Endothelial cell of umbilical vein (primary cell): Measurements from ENCODE around the gene FOXP1. TPM values are rescaled to one million over a fixed set of nuclear protein-coding genes. Genes with fewer than 3 reads are reported as not detected.
"Not testable (repeated sequence)": the region's sequence is repeated elsewhere in the genome, so short reads cannot be mapped to it uniquely, and the experiment has no call there.

ENCODE experiments used
- BruUV-seq: library from RNA; stranded (reverse); fragments of 400-500 nt; replicated peaks from 2 replicates; lab custom pipeline; 2021; lab: Mats Ljungman, UMichigan
- CTCF ChIA-PET: fragments of 300-600, 350-600 bp; sonication (Branson Sonifier 250); formaldehyde crosslinking; loops from one replicate; lab custom pipeline; 2021; ENCODE audit warnings: antibody characterized with exemption, inconsistent platforms; lab: Charles Lee
- POLR2A ChIA-PET: fragments of 300-600, 350-600 bp; sonication (Branson Sonifier 250); formaldehyde crosslinking; loops from one replicate; lab custom pipeline; 2021; ENCODE audit warnings: antibody characterized with exemption, inconsistent platforms; lab: Charles Lee
- DNase-seq: peaks from one replicate; pipeline ENCODE4 v3.0.0-alpha.2; 2011; ENCODE audit warnings: low read depth, low spot score
- FAIRE-seq: peaks from 2 replicates; lab custom pipeline; 2011; peaks lifted over from hg19 to GRCh38; lab: Jason Lieb, UNC
- H2AFZ ChIP-seq: 2 replicates; pipeline ENCODE4 v1.6.0; 2012; ENCODE audit warnings: low read depth, low read length, control low read depth, inconsistent platforms
- H3K27ac ChIP-seq: 2 replicates; pipeline ENCODE4 v1.5.1; 2011; ENCODE audit warnings: low read depth, mild to moderate bottlenecking, control low read depth, low read length, moderate library complexity; ENCODE audit not compliant: insufficient read depth
- H3K27me3 ChIP-seq, 2 experiments: 2 replicates each; pipeline versions ENCODE4 v1.6.0 to v1.6.1; 2011; ENCODE audit warnings: low read length in 2 of 2, mixed read lengths in 1 of 2; ENCODE audit not compliant: control insufficient read depth in 2 of 2, insufficient read depth in 2 of 2
- H3K36me3 ChIP-seq, 2 experiments: 2 replicates in 1 of 2; 3 replicates in 1 of 2; pipeline ENCODE4 v1.5.1; 2011; ENCODE audit warnings: low read length in 2 of 2, mild to moderate bottlenecking in 1 of 2, moderate library complexity in 1 of 2; ENCODE audit not compliant: control insufficient read depth in 2 of 2, insufficient read depth in 2 of 2; ENCODE audit errors: extremely low read depth in 1 of 2
- H3K4me1 ChIP-seq: 3 replicates; pipeline ENCODE4 v1.5.1; 2011; ENCODE audit warnings: mild to moderate bottlenecking, low read length; ENCODE audit not compliant: control insufficient read depth, insufficient read depth; ENCODE audit errors: extremely low read depth
- H3K4me2 ChIP-seq: 2 replicates; pipeline ENCODE4 v1.6.1; 2011; ENCODE audit warnings: low read length, control low read depth, mixed read lengths; ENCODE audit not compliant: insufficient read depth
- H3K4me3 ChIP-seq, 3 experiments: fragments of 200-600 bp in 1 of 3; sonication (generic), shearing (Covaris generic) in 1 of 3; replicated peaks in 1 of 3; 2 replicates each; pipeline ENCODE4 v1.5.1; 2011 to 2016; ENCODE audit warnings: control low read depth in 3 of 3, low read length in 3 of 3, mild to moderate bottlenecking in 2 of 3, inconsistent platforms in 1 of 3, low read depth in 1 of 3, moderate library complexity in 1 of 3; ENCODE audit not compliant: insufficient read depth in 1 of 3
- H3K79me2 ChIP-seq: 2 replicates; pipeline ENCODE4 v1.6.0; 2012; ENCODE audit warnings: low read length, inconsistent platforms; ENCODE audit not compliant: control insufficient read depth, insufficient read depth
- H3K9ac ChIP-seq: replicated peaks from 2 replicates; pipeline ENCODE3; 2011; ENCODE audit warnings: low read length, control low read depth; ENCODE audit not compliant: insufficient read depth; ENCODE audit errors: extremely low read depth
- H3K9me1 ChIP-seq: replicated peaks from 3 replicates; pipeline ENCODE4 v1.6.0; 2011; ENCODE audit warnings: mild to moderate bottlenecking, low read length; ENCODE audit not compliant: control insufficient read depth, insufficient read depth; ENCODE audit errors: extremely low read depth
- H3K9me3 ChIP-seq: replicated peaks from 2 replicates; pipeline ENCODE4 v1.5.1; 2012; ENCODE audit warnings: low read length, inconsistent platforms; ENCODE audit not compliant: control insufficient read depth, insufficient read depth
- H4K20me1 ChIP-seq: replicated peaks from 2 replicates; pipeline ENCODE3; 2011; ENCODE audit warnings: mild to moderate bottlenecking, low read length; ENCODE audit not compliant: control insufficient read depth, insufficient read depth; ENCODE audit errors: extremely low read depth
- GATA2 ChIP-seq: IDR thresholded peaks from 2 replicates; pipeline ENCODE4 v1.7.0; 2011; ENCODE audit warnings: low read depth, mild to moderate bottlenecking, moderate library complexity, mixed read lengths, low read length; ENCODE audit not compliant: insufficient read length, insufficient read depth
- MAX ChIP-seq: IDR thresholded peaks from 2 replicates; pipeline ENCODE4 v1.6.1; 2011; ENCODE audit not compliant: insufficient read depth, insufficient read length
- MYC ChIP-seq: IDR thresholded peaks from one replicate; pipeline ENCODE4 v1.6.1; 2011; ENCODE audit warnings: mild to moderate bottlenecking, low read depth, low read length
- POLR2A ChIP-seq: IDR thresholded peaks from 2 replicates; pipeline ENCODE4 v1.6.1; 2012; ENCODE audit warnings: low read depth, mild to moderate bottlenecking, control low read depth, low read length
- POLR2AphosphoS5 ChIP-seq: IDR thresholded peaks from 2 replicates; pipeline ENCODE4 v1.6.1; 2012; ENCODE audit warnings: low read depth, mild to moderate bottlenecking, control low read depth, low read length, moderate library complexity; ENCODE audit not compliant: insufficient read depth
- dilution Hi-C: fragments of 300-500 bp; cut with MboI; formaldehyde crosslinking; loops from one replicate; pipeline ENCODE4 v1.15.0; 2019; ENCODE audit warnings: low sequenced_read_pairs; ENCODE audit not compliant: extremely low pct_ligation_motif_present
- intact Hi-C: fragments of 100-400 bp; cut with micrococcal nuclease; formaldehyde crosslinking; loops from one replicate; pipeline ENCODE4 v1.10.0; 2022
- polyA plus RNA-seq, 4 experiments: library from polyadenylated mRNA; depleted of rRNA in 3 of 4; stranded (reverse) in 3 of 4; unstranded in 1 of 4; fragments of >200 nt; gene quantifications; 2 replicates each; pipeline versions ENCODE4 v1.2.1 to v1.2.3, GENCODE V29; 2011 to 2012; ENCODE audit warnings: missing spikeins in 1 of 4
- total RNA-seq: library from RNA; stranded (reverse); gene quantifications from 2 replicates; pipeline ENCODE4 v1.2.3, GENCODE V29; 2021

The FOXP1 gene
- total and polyA plus RNA-seq, 2 donors (not counting 3 experiments of a cell fraction or from before 2014, with no cell fraction given): 41.0 to 107 TPM

GRCh38 chr3:71435836-71436235, 147.7 kb downstream of the FOXP1 start:
- dilution Hi-C loops, H3K27me3 ChIP-seq, CTCF ChIA-PET, intact Hi-C loops, H4K20me1 ChIP-seq, BruUV-seq, H3K9ac ChIP-seq, H3K9me1 ChIP-seq, H3K4me3 ChIP-seq, H3K79me2 ChIP-seq, DNase-seq, H3K4me2 ChIP-seq, H3K9me3 ChIP-seq, H2AFZ ChIP-seq, H3K36me3 ChIP-seq, FAIRE-seq, H3K27ac ChIP-seq, POLR2A ChIA-PET: not testable (repeated sequence)
- peaks cover 12% of the 10 kb centered on the region for H3K4me1 ChIP-seq

- Histone ChIP-seq H4K20me1 (no peaks in the 10 kb centered on the region), H2AFZ (no peak overlapping the region), H3K9me1 (no peaks in the 10 kb centered on the region), H3K4me2 (no peak overlapping the region), H3K4me1 (peaks cover 17% of the 10 kb centered on the region), H3K27ac (no peak overlapping the region), H3K36me3 (no peaks in the 10 kb centered on the region), H3K79me2 (no peaks in the 10 kb centered on the region), H3K9me3 (no peaks in the 10 kb centered on the region), H3K27me3 (no peaks in the 10 kb centered on the region), H3K9ac (no peak overlapping the region), H3K4me3 (no peak overlapping the region)
- TF ChIP-seq POLR2A (no peak), POLR2AphosphoS5 (no peak), GATA2 (no peak), MYC (no peak), MAX (no peak)
- ChIA-PET CTCF (interaction anchor here (1.2 kb wide), 1 partner anchor 10 kb away, joined by 3 read pairs; no protein-coding TSS in a partner anchor), POLR2A (no interaction called here)
- no TSS peak for BruUV-seq
- dilution Hi-C loops (no loop called here), intact Hi-C loops (no loop called here)
- DNase-seq: no peak
- FAIRE-seq: no peak
Observed at GRCh38 chr3:71433631-71434030, 149.9 kb downstream of the FOXP1 start.
